Omental fat pad (tissue), 4 donors: ENCODE measurements around the gene GARRE1. TPM values are rescaled to one million over a fixed set of nuclear protein-coding genes. Genes with fewer than 3 reads are reported as not detected.

Source experiments
- ATAC-seq: fragments of 150-250 bp; one replicate; pipeline ENCODE4 v1.9.1; 2016; ENCODE audit warnings: mild to moderate bottlenecking, moderate library complexity; ENCODE audit not compliant: low FRiP score
- DNase-seq: peaks from one replicate; pipeline ENCODE4 v3.0.0-alpha.2; 2019; ENCODE audit warnings: low spot score
- total RNA-seq, 4 donors: library from RNA; depleted of rRNA; stranded (reverse); fragments of >200 nt; gene quantifications; one replicate each; pipeline ENCODE4 v1.1.0, GENCODE V29; 2016
- TF ChIP-seq, protein P1 (sequence below), 3 donors: fragments of 450-650 bp; IDR thresholded peaks; one replicate each; pipeline ENCODE4 v1.5.1; 2016 to 2017; ENCODE audit warnings: antibody characterized with exemption in 3 of 3, mild to moderate bottlenecking in 3 of 3, moderate library complexity in 2 of 3

Gene GARRE1
- total RNA-seq, 4 donors from 2014 or later = 18.4 to 50.6 (median 31.7) TPM

DNA sequence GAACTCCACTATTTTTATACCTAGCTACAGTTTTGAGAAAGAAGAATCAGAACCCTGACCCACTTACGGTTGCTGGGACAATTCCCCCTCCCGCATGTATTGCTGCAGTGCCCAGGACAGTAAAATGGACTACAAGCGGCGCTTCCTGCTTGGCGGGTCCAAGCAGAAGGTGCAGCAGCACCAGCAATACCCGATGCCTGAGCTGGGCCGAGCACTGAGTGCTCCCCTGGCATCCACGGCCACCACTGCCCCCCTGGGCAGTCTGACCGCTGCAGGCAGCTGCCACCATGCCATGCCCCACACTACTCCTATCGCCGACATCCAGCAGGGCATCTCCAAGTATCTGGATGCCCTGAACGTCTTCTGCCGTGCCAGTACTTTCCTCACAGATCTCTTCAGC lies 46.0 kb downstream of the GARRE1 start:
- TF ChIP-seq, protein P1, sequence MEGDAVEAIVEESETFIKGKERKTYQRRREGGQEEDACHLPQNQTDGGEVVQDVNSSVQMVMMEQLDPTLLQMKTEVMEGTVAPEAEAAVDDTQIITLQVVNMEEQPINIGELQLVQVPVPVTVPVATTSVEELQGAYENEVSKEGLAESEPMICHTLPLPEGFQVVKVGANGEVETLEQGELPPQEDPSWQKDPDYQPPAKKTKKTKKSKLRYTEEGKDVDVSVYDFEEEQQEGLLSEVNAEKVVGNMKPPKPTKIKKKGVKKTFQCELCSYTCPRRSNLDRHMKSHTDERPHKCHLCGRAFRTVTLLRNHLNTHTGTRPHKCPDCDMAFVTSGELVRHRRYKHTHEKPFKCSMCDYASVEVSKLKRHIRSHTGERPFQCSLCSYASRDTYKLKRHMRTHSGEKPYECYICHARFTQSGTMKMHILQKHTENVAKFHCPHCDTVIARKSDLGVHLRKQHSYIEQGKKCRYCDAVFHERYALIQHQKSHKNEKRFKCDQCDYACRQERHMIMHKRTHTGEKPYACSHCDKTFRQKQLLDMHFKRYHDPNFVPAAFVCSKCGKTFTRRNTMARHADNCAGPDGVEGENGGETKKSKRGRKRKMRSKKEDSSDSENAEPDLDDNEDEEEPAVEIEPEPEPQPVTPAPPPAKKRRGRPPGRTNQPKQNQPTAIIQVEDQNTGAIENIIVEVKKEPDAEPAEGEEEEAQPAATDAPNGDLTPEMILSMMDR (IDR thresholded peaks at IDR 0.05) = no peak
- ATAC-seq = no peak
- DNase-seq = no peak

DNA sequence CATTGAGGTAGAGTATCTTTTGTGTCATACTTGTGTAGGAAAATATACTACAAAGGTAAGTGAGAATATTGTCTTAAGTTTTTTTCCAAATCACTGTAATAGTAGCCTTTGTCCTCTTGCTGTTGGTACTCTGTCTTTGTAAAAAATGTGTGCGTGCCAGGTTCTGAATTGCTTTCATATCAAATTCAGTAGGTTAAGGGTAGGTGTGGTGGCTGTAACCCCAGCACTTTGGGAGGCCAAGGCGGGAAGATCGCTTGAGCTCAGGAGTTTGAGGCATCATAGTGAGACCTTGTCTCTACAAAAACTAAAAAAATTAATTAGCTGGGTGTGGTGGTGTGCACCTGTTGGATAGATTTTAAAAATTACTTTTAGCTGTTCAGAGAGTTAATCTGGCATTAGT lies 46.6 kb downstream of the GARRE1 start:
- ATAC-seq (no peak), DNase-seq (no peak)
- TF ChIP-seq, protein P1 (IDR thresholded peaks at IDR 0.05) = no peak

Other genes with a start within 250 kb of the GARRE1 start
- 100 to 1,000 TPM in 1 of 4 donors, 10 to 100 TPM in 3; 63.0 to 128 (median 93.1) TPM for gene LSM14A, start 82.0 kb upstream of the GARRE1 start, total RNA-seq
- 100 to 1,000 TPM; 156 to 258 (median 211) TPM for gene GPI, start 110.6 kb downstream of the GARRE1 start, total RNA-seq
- gene PDCD2L, start 149.8 kb downstream of the GARRE1 start, total RNA-seq = 10 to 100 TPM in 2 of 4 donors, 1 to 10 TPM in 2; 6.1 to 12.8 (median 9.2) TPM
- gene UBA2, start 173.8 kb downstream of the GARRE1 start, total RNA-seq = 100 to 1,000 TPM; 106 to 170 (median 152) TPM
- 10 to 100 TPM; 12.3 to 26.4 (median 19.6) TPM for gene WTIP, start 227.2 kb downstream of the GARRE1 start, total RNA-seq